Stimulated activated CD4-positive, alpha-beta T cell treated with anti-CD3 and anti-CD28 coated beads, Interleukin-1b, Interleukin-23, amount 100 ng/mL, for 1 hour (primary cell): Measurements from ENCODE around the gene PDGFA.

Source experiments
- DNase-seq, 2 donors: peaks; one replicate each; pipeline ENCODE4 v3.0.0-alpha.2; 2020; ENCODE audit warnings: low read depth in 2 of 2

The PDGFA gene

DNA sequence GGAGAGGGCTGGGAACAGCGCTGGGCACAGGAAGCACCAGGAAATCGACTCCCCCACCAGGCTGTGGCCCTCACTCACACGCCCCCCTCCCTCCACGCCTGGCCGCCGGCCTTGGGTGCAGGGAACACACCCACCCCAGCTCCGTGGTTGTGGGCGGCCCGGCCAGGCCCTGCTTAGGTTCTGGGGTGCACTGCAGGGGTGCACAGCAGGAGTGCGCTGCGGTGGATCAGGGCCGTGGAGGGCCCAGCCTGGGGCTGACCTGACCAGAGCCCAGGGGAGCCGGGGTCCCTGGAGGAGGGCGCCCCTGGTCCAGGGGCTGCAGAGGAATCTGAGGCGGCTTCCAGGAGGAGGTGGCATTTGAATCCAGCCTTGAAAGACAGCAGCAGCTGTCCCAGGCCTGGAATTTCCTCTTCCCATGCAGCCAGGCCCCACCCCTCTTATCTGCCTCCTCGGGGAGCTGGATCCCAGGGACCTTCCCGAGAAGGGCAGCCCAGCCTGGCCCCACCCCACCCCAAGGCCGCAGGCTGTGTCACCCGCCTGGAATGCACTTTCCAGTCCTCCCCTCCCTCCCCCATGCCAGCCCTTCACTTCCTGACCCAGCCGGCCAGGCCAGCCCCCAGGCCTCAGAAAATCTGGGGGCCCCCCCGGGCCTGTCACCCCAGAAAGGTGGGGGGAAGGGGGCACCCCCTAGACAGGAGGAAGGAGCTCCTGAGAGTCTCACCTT is 18.4 kb upstream of the PDGFA start:
- no peak for DNase-seq

DNA sequence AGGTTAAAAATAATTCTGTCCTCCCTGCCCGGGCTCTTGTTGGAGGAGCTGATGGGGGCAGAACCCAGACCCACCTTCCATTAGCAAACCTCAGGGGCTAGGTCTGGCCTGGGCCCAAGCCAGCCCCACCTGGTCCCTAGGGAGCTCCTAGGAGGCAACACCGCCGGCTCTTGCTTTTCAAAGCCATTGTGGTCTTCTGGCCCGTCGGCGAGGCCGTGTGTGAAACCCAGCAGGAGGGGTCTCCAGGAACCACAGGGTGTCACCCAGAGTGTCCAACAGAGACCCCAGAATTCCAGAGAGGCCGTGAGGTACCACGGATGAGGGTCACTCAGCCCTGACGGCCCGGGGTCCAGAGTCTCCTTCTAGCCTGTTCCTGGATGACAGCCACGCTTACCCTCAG is 16.6 kb upstream of the PDGFA start:
- DNase-seq: no peak

DNA sequence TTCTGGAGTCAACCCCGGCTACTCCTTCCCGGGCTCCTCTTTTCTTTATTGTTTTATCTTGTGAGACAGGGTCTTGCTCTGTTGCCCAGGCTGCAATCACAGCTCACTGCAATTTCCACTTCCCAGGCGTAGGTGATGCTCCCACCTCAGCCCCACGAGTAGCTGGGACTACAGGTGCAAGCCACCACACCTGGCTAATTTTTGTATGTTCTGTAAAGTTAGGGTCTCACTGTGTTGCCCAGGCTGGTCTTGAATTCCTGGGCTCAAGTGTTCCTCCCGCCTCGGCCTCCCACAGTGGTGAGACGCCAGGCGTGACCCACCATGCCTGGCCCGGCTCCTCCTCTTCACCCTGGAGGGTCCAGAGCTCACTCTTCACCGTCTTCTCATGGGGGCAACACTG is 15.3 kb upstream of the PDGFA start:
- DNase-seq: no peak

DNA sequence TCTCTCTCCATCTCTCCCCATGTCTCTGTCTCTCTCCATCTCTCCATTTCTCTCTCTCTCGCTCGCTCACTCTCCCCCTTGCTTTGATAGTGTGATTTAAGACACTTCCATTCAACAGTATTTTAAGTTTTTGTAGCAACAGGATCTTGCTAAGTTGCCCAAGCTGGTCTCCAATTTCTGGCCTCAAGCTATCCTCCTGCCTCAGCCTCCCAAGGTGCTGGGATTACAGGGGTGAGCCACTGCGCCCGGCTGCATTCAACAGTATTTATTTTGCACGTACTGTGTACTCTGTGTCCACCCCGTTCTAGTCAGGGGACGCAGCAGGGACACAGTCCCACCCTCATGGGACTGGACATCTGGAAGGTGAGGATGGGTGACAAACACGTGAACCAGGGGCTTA is 14.4 kb upstream of the PDGFA start:
- DNase-seq: no peak

DNA sequence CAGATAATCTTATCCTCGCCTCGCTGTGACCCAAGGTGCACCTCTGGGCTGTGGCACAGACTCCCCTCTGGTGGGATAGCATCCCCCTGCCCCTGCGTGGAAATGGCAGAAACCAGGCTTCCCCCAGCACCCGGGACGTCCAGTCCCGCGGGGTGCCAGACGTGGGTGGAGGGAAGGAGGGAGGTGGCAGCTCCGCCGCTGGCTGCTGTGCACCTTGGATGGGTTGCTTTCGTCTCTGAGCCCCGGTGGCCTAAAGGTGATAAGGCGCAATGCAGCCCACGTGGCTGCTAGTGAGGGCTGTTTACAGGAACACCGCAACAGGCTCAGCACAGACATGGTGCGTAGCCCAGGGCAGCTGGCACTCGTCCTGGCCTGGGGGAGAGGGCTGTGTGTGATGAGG is 13.6 kb upstream of the PDGFA start:
- DNase-seq: no peak

DNA sequence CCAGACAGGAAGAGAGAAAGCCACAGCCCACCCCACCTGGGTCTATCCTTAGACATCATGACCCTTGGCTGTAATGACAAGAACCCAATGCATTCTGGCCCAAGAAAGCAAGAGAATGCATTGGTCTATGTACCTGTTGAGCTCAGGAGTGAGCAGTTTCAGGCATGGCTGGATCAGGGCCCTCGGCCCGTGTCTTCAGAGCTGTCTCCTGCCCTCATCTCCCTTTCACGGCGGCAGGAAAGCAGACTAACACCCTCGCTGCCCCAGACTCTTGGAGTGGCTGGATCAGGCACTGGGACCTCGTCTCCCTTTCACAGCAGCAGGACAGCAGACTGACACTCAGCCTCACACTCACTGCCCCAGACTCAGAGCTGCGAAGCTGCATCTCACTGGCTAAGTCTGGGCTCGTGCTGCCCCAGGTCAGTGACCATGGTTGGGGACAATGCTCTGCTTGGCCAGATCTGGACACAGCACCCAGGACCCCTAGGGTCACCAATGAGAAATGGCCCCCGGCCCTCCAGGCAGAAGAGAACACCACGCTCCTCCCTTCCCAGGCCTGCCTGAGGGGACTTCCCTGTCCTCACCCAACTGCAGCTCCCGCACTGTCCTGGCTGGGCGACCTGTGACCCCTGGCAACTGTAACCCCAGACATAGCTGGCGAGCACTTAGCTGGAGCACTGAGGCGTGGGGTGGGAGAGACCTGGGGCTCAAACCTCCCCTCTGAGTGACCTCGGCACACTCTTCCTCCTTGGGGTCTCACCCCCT is 12.9 kb upstream of the PDGFA start:
- no peak for DNase-seq

DNA sequence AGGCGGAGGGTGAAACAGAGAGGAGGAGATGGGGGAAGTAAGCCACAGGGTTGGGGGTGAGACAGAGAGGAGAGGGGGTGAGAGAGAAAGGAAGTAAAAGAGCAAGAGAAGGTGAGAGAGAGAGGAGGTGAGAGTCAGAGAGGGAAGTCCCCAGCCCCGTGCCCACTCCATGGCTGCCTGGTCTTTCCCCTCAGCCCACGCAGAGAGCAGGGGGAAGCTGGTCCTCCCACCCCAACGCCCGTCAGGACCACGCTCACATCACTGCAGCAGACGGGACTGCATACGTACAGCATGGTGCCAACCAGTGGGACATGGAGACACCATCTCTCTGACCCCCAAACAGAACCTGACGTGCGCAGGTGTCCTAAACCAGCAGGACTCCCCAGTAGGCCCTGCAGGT is 12.1 kb upstream of the PDGFA start:
- DNase-seq: no peak

DNA sequence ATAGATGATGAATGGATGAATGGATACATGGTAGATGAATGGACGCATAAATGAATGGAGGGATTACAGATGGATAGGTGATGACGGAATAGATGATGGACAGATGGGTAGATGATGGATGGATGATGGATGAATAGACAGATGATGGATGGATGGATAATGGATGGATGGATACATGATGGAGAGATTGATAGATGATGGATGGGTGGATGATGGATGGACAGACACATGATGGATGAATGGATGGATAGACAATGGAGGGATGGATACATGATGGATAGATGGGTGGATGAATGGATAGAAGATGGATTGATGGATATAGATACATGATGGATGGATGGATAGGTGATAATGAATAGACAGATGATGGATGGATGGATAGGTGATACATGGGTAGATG is 8.8 kb upstream of the PDGFA start:
- no peak for DNase-seq

DNA sequence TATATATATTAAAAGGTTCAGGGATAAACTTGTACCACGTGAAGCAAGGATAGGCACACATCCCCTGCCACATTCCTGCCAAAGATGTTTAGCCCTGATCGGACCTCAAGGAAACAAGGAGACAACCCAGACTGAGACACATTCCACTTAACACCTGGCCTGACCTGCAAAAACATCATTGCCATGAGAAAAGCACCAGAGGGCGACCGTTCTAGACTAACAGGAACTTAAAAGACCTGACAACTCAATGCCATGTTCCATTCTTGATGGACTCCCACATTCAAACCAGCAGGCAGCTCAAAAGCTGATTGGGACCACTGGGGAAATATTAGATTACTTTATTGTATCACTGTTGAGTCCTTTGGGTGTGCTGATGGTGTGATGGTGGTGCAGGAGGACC is 8.1 kb upstream of the PDGFA start:
- DNase-seq: no peak

DNA sequence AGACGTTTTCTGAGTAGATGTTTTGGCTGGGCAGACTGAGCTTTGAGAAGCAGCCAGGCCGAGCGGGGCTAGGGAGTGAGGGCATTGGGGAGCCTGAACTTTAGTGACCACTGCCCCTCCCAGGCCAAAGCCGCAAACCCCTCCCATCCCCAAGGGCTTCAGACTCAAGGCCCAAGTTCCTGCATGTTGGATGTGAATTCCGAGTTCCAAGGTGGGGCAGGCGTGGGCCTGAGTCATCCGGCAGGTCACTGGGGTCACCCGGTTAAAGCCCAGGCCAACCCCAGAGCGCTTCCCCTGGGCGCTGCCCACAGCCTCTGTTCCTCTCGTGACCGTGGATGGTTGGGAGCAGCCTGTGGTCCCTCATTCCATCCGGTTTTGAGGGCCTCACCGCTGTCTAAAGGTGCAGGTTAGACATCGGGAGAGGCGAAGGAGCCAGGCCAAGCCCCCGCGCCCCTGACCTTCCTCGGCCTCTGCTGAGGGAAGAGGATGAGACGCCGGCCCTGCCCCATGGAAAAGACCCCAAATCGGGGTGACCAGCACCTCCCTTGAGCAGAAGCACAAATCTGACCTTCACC is 6.9 kb upstream of the PDGFA start:
- DNase-seq: no peak

DNA sequence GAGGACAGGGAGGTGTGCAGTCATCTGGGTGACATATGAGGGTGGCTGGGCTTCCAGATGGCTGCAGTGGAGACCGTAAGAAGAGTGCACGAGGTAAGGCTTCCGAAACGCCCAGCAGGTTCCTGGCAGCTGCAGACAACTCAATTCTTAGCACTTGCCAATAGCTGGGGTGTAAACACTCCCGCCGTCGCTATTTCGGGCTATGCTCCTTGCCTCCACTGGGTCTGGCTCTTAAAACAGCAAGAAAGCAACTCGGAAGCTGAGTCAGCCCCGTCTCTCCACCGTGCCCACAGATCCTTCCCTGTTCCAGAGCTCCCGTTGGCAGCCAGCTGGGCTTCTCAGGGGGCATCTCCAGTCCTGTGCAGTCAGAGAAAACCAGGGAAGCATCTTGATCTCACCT is 6.1 kb upstream of the PDGFA start:
- no peak for DNase-seq

DNA sequence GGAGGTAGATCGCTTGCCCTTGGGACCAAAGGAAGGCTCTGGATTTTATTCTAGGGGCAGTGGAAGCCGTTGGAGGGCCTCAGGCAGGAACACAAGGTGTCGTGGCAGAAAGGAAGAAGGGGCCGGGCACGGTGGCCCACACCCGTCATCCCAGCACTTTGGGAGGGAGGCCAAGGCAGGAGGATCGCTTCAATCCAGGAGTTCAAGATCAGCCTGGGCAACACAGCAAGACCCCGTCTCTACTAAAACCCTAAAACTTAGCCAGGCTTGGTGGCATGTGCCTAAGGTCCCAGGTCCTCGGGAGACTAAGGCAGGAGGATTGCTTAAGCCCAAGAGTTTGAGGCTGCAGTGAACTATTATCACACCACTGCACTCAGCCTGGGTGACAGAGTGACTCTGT is 5.2 kb upstream of the PDGFA start:
- DNase-seq: no peak

DNA sequence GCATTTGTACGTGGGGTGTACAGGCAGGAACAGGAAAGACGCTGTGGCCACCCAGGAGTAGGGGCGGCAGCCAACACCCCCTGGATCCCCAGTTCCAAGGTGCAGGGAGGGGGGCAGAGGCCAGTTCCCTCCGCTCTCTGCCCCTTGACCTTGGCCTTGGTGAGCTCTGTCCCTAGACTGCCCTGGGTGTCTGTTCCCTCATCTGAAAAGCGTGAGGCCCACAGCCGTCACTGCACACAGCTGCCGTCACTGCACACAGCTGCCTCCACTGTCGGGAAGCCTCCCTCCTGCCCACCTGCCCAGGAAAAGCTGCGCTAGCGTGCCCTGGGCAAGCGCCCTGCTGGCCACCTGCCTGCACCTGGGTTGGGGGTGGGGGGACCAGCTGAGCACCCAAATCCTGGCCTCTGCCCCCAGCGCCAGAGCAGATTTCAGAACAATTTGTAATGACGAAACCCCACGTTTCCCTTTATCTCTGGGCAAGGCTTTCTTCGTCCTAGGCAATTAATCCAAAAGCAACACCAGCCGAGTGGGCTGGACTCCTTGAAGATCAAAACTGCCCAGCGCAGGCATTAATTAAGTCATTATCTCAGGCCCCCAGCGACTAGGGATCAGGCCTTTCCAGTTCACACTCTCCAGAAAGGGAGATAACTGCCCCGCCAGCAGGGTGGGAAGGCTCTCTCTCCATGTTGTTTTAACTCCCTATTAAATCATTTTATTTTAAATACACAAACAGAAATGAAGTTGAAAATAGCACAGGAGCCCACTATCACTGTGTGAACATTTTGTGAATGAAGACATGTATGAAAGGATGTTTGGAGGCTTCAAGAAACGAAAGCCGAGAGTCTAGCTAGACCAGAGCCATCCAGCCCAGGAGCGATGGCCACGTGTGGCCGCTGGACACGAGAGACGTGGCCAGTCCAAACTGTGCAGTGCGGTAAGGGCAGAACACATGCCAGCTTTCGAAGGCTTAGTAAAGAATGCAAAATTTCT is 4.0 kb upstream of the PDGFA start:
- DNase-seq: no peak

DNA sequence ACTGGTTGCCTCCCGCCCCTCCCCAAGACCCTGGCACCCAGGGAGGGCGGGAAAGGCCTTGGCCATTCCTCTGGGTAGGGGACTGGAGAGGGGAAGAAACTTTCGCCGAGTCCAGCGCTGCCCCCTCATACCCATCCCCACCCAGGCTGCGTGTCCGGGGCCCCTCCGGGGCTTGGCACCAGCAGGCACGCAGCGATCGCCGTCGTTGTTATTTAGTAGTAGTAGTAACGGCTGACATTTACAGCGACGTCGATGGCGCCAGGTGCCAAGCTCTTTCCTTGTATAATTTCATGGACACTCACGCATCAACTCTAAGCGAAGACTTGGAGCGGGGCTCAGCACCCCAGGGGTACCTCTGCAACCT is 3.3 kb upstream of the PDGFA start:
- DNase-seq: no peak

DNA sequence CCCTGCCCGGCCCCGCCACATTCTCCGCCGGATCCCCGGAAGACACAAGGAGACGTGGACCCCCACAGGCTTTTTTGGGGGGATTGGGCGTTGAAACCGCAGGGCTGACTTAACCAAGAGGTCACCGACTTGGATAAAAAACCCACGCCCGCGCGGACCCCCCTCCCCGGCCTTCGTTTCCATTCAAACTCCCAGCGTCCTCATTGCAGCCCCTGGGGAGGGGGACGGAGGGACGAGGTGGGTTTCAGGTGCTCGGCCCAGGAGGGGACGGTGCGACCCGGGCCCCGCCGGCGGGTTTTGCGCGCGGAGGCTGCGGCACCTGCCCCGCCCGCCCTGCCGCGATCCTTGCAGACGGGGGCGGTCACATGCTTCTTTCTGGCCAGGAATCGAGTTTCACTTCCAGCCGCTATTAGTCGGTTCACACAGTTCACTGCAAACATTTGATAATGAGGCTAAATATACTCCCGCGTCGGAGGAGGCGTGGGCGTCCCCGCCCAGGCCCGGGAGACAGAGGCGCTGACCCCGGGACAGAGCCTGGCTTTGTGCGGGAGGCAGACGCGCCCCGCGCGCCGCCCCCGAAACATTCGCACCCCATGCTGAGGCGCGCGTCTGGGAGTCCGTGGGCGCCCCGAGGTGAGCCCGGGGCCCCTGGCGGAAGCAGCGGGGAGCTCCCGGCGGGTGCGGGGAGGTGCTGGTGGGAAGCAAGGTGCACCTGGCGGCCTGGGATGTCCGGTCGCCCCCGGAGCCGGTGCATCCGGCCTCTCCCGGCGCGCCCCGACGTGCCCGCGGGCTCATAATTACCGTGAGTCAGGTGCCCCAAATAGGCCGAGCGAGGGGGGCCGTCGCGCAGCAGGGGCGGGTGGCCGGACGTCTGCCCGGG is 2.7 kb upstream of the PDGFA start:
- no peak for DNase-seq

DNA sequence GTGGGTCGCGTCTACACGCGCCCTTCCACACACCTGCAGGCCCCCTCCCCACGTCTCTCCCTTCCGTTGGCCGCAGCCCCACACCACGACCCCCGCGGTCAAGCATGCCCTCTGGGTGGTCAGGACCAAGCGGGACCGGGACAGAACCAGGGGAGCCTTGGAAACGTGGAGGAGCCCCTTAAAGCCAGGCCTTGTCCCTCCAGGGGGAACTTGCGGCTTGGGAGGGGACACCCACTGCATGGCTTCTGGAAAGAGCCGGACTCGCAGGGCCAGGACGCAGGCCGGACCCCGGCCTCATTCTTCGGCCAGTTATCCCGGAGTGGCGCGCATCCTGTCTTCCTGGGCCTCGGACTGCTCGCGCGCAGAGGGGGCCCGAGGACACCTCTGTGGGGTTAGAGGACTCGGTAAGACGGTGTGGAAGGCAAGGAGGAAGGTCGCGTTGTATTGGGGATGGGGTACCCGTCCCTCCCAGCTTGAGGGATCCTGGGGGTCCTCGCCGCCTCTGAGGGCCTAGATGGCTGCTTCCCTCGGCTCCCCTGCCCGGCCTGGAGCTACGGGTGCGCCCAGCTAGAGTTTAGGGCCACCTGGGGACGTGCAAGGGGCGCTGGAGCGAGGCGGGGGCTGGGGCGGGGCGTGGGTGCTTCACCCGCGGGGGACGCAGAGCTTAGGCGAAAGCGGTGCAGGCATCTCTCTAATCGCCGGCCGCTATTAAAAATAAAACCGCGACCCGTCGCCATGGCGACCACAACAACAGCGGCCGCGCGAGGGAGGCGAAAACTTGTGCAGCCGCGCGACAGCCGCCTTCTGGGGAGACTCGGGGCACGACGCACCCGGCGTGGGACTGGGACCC is 1.8 kb upstream of the PDGFA start:
- no peak for DNase-seq

DNA sequence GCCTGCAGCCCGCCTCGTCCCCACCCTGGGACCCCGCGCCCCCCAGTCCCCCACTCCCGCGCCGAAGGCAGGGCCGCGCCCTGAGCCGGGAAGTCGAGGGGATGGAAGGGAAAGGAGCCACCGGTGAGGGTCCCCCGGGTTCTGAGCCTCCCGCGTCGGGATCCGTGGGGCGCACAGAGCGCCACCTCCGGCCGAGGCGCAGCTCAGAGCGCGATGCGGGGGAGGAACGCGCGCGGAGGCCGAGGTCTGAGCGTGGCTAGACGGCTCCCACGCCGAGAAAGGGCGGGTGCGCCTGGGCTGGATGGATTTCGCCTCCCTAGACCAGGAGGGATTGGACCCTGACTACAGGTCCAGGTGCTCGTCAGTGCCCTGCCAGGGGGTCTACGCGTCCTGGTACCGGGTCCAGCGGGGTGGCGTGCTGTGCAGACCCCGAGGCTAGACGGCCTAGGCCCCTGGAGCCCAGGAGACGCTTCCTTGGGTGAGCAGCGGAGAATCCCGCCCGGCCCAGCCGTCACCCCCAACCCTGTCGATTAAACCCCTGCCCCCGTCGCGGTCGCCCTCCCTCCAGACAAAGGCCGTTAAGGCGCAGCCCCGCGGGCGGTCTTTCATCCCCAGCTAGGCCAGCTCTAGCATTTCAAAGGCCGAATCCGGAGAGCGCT is 986 bp upstream of the PDGFA start:
- DNase-seq: no peak

DNA sequence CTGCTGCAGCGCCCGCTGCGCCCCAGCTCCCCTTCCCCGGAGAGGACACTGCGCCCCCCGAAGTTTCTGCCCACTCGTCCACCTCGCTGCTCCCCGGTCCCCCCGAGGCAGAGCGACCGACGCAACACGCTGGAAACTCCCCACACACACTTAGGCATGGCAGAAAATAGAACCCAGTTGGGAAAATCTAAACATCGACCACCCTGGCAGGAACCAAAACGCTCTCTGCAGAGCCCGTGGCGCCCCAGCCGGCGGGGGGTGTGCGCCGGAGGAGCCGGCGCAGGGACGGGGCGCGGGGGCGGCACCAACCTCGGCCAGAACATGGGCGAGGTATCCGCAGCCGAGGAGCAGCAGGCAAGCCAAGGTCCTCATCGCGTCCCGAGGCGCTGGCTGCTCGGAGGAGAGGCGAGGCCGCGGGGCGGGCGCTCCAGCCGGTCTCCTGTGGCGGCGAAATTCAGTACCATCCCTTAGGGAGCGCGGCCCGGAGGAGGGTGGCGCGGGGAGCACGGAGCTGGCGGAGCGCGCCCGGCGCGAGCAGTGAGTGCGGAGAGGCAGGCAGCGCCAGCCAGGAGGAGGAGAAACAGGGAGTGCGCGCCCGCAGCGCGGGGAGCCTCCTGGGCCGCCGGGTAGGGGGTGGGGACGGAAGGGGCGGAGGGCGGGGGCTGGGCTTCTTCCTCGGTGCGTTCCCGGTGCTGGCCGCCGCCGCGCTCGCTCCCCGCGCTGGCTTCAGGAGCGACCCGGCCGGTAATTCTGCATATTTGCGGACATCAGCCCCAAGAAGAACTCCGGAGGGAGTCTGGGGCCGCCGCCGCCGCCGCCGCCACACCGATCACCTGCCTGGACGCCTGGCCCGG is 789 bp downstream of the PDGFA start:
- DNase-seq: peak in 1 of 2 donors; percentile 27
